C4-2B (cell line): ENCODE results near the gene RAD50.

ENCODE experiments used
- ZFX ChIP-seq: fragments of 450-650 bp; IDR thresholded peaks from 2 replicates; pipeline ENCODE4 v1.6.1; 2017
- TF ChIP-seq, protein P1 (sequence below): fragments of 450-650 bp; conservative IDR thresholded peaks from 2 replicates; pipeline ENCODE4 v1.5.1; 2017; ENCODE audit warnings: mild to moderate bottlenecking

DNA sequence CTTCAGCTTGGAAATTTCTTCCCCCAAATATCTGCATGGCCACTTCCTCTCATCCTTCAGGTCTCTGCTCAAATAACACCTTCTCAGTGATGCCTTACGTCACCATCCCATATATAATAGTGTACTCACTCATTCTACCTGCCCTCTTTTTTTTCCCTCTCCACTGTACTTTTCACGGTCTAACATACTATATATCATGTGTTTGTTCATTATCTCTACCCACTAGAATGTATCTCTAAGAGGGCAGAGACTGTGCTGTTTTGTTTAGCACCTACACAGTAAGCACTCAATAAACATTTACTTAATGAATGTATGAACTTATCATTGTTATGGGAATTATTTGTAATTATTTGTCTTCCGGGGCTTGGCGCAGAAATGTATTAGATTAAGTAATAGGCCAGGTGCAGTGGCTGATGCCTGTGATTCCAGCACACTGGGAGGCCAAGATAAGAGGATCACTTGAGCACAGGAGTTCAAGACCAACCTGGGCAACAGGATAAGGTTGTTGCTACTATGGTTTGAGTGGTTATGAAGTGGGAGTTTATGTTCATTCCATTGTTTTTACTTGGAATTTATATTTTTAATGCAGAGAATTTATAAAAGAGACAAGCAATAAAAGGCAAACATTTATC, 95.2 kb downstream of the RAD50 start:
- TF ChIP-seq, protein P1, sequence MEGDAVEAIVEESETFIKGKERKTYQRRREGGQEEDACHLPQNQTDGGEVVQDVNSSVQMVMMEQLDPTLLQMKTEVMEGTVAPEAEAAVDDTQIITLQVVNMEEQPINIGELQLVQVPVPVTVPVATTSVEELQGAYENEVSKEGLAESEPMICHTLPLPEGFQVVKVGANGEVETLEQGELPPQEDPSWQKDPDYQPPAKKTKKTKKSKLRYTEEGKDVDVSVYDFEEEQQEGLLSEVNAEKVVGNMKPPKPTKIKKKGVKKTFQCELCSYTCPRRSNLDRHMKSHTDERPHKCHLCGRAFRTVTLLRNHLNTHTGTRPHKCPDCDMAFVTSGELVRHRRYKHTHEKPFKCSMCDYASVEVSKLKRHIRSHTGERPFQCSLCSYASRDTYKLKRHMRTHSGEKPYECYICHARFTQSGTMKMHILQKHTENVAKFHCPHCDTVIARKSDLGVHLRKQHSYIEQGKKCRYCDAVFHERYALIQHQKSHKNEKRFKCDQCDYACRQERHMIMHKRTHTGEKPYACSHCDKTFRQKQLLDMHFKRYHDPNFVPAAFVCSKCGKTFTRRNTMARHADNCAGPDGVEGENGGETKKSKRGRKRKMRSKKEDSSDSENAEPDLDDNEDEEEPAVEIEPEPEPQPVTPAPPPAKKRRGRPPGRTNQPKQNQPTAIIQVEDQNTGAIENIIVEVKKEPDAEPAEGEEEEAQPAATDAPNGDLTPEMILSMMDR: no peak
- TF ChIP-seq ZFX: no peak
